GM12873 (cell line): Measurements from ENCODE around the gene STMN3.

Experiments
- CTCF ChIP-seq: IDR thresholded peaks from 2 replicates; pipeline ENCODE4 v1.5.1; 2012; ENCODE audit warnings: low read depth, mild to moderate bottlenecking, moderate library complexity, low read length, control low read depth; ENCODE audit not compliant: insufficient read depth; ENCODE audit errors: missing control alignments

Gene STMN3

GRCh38 chr20:63627129-63627750 lies 26.0 kb downstream of the STMN3 start:
- no peak for TF ChIP-seq CTCF

GRCh38 chr20:63626424-63627128 lies 26.6 kb downstream of the STMN3 start, which contains the start of gene GMEB2:
Gene GMEB2, minus strand, starts transcription at chr20:63627101. Its CDS starts 7,704 bp downstream, at chr20:63619397.
- no peak for TF ChIP-seq CTCF

GRCh38 chr20:63625771-63626423 lies 27.3 kb downstream of the STMN3 start:
- TF ChIP-seq CTCF, result no peak

- no peak for TF ChIP-seq CTCF
Observed at GRCh38 chr20:63624486-63624885, 28.7 kb downstream of the STMN3 start.

GRCh38 chr20:63622732-63623131 lies 30.5 kb downstream of the STMN3 start:
- TF ChIP-seq CTCF, result no peak

GRCh38 chr20:63622096-63622495 lies 31.1 kb downstream of the STMN3 start:
- no peak for TF ChIP-seq CTCF

DNA sequence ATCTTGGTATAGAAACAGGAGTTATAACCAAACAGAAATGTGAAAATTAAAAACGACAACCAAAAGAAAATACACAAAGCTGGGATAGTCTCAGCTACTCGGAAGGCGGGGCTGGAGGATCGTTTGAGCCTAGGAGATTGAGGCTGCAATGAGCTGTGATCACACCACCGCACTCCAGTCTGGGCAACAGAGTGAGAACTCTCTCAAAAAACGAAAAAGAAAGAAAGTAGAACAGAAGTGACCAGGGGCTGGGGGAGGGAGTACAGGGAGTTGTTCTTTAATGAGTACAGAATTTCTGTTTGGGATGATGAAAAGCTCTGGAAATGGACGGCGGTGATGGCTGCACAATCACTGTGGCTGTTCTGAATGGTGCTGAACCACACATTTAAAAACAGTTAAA lies 32.2 kb downstream of the STMN3 start:
- TF ChIP-seq CTCF, result no peak
